ENCODE measurements around the gene MATN1.

The MATN1 gene

GRCh38 chr1:30684259-30684658 lies 39.1 kb downstream of the MATN1 start:
- TF ChIP-seq CTCF (conservative IDR thresholded peaks at IDR 0.05; ENCODE audit: low read depth, low read length), result no peak
- Histone ChIP-seq H3K4me3 (IDR thresholded peaks at IDR 0.05; ENCODE audit: insufficient read depth, low read depth, low read length) (no peak overlapping the region), H3K4me1 (ENCODE audit: low read depth, poor library complexity, severe bottlenecking) (no peaks in the 10 kb centered on the region), H3K4me2 (no peak overlapping the region), H2AFZ (ENCODE audit: low read depth) (no peak overlapping the region), H3K36me3 (ENCODE audit: insufficient read depth) (no peaks in the 10 kb centered on the region), H3K27ac (no peak overlapping the region), H3K27me3 (ENCODE audit: insufficient read depth, low read depth) (peaks cover 14% of the 10 kb centered on the region), H4K20me1 (ENCODE audit: insufficient read depth) (no peaks in the 10 kb centered on the region), H3K79me2 (ENCODE audit: insufficient read depth, low read depth) (no peaks in the 10 kb centered on the region), H3K9ac (no peak overlapping the region)

GRCh38 chr1:30683699-30684098 lies 39.7 kb downstream of the MATN1 start:
- H2AFZ ChIP-seq (ENCODE audit: low read depth), result no peak overlapping the region
- H3K27ac ChIP-seq, result no peak overlapping the region
- no peaks in the 10 kb centered on the region for H3K36me3 ChIP-seq (ENCODE audit: insufficient read depth)
- TF ChIP-seq CTCF (conservative IDR thresholded peaks at IDR 0.05; ENCODE audit: low read depth, low read length), result no peak
- H3K4me2 ChIP-seq, result no peak overlapping the region
- no peaks in the 10 kb centered on the region for H4K20me1 ChIP-seq (ENCODE audit: insufficient read depth)
- peaks cover 14% of the 10 kb centered on the region for H3K27me3 ChIP-seq (ENCODE audit: insufficient read depth, low read depth)
- no peak overlapping the region for H3K9ac ChIP-seq
- H3K4me3 ChIP-seq (IDR thresholded peaks at IDR 0.05; ENCODE audit: insufficient read depth, low read depth, low read length), result no peak overlapping the region
- H3K79me2 ChIP-seq (ENCODE audit: insufficient read depth, low read depth), result no peaks in the 10 kb centered on the region
- H3K4me1 ChIP-seq (ENCODE audit: low read depth, poor library complexity, severe bottlenecking), result no peaks in the 10 kb centered on the region

- Histone ChIP-seq H3K4me3 (IDR thresholded peaks at IDR 0.05; ENCODE audit: insufficient read depth, low read depth, low read length) (no peak overlapping the region), H2AFZ (ENCODE audit: low read depth) (no peak overlapping the region), H3K9ac (no peak overlapping the region), H3K36me3 (ENCODE audit: insufficient read depth) (no peaks in the 10 kb centered on the region), H3K27ac (no peak overlapping the region), H3K27me3 (ENCODE audit: insufficient read depth, low read depth) (peaks cover 10% of the 10 kb centered on the region), H4K20me1 (ENCODE audit: insufficient read depth) (no peaks in the 10 kb centered on the region), H3K4me1 (ENCODE audit: low read depth, poor library complexity, severe bottlenecking) (no peaks in the 10 kb centered on the region), H3K4me2 (no peak overlapping the region), H3K79me2 (ENCODE audit: insufficient read depth, low read depth) (no peaks in the 10 kb centered on the region)
- TF ChIP-seq CTCF (conservative IDR thresholded peaks at IDR 0.05; ENCODE audit: low read depth, low read length), result no peak
Measured at GRCh38 chr1:30682396-30683275, 40.7 kb downstream of the MATN1 start.

- H2AFZ ChIP-seq (ENCODE audit: low read depth), result no peak overlapping the region
- no peak overlapping the region for H3K9ac ChIP-seq
- H4K20me1 ChIP-seq (ENCODE audit: insufficient read depth), result no peaks in the 10 kb centered on the region
- H3K27ac ChIP-seq, result no peak overlapping the region
- H3K4me2 ChIP-seq, result no peak overlapping the region
- no peaks in the 10 kb centered on the region for H3K79me2 ChIP-seq (ENCODE audit: insufficient read depth, low read depth)
- H3K4me3 ChIP-seq (IDR thresholded peaks at IDR 0.05; ENCODE audit: insufficient read depth, low read depth, low read length), result no peak overlapping the region
- peaks cover 6% of the 10 kb centered on the region; the same call in 1 of the 2 replicates for H3K27me3 ChIP-seq (ENCODE audit: insufficient read depth, low read depth)
- H3K4me1 ChIP-seq (ENCODE audit: low read depth, poor library complexity, severe bottlenecking), result no peaks in the 10 kb centered on the region
- no peaks in the 10 kb centered on the region for H3K36me3 ChIP-seq (ENCODE audit: insufficient read depth)
- no peak for TF ChIP-seq CTCF (conservative IDR thresholded peaks at IDR 0.05; ENCODE audit: low read depth, low read length)
Measured at GRCh38 chr1:30681782-30682181, 41.6 kb downstream of the MATN1 start.

All from KMS-11 (cell line).